Skeletal muscle satellite cell (primary cell): Measurements from ENCODE around the gene MEG3.

Source experiments
- H3K27me3 ChIP-seq: 2 replicates; pipeline ENCODE4 v1.7.0; 2013; ENCODE audit warnings: low read length; ENCODE audit not compliant: control insufficient read depth, insufficient read depth
- H3K36me3 ChIP-seq: 2 replicates; pipeline ENCODE4 v1.7.0; 2013; ENCODE audit warnings: mild to moderate bottlenecking, control low read depth, low read length; ENCODE audit not compliant: insufficient read depth
- H3K4me1 ChIP-seq: 2 replicates; pipeline ENCODE4 v1.7.0; 2013; ENCODE audit warnings: low read length; ENCODE audit not compliant: control insufficient read depth, insufficient read depth
- H3K4me2 ChIP-seq: 2 replicates; pipeline ENCODE4 v1.7.0; 2013; ENCODE audit warnings: mild to moderate bottlenecking, low read length
- H3K4me3 ChIP-seq: 2 replicates; pipeline ENCODE4 v1.7.0; 2013; ENCODE audit warnings: low read length
- H3K9ac ChIP-seq: 2 replicates; pipeline ENCODE4 v1.7.0; 2013; ENCODE audit warnings: mild to moderate bottlenecking, low read depth, low read length, moderate library complexity
- H3K9me3 ChIP-seq: replicated peaks from 2 replicates; pipeline ENCODE4 v1.7.0; 2013; ENCODE audit warnings: mild to moderate bottlenecking, control low read depth, low read length

MEG3 gene

DNA sequence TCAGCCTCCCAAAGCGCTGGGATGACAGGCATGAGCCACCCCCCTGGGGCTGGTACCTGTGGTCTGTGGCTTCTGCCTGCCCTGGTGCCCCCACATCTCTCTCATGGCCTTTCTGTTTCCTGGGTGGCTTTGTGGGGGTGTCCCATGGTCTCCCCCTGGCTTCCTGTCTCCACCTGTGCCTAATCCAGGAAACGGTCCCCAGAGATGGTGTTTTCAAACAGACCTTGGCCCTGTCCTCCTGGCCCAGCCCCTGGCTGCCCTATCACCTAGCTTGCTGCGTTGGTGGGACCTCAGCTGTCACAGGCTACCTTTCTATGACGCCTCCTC, 18.1 kb downstream of the MEG3 start:
- H3K36me3 ChIP-seq, result peaks cover 56% of the 10 kb centered on the region
- H3K27me3 ChIP-seq, result no peaks in the 10 kb centered on the region
- H3K4me2 ChIP-seq, result no peak overlapping the region
- no peak overlapping the region for H3K4me3 ChIP-seq
- H3K4me1 ChIP-seq, result peaks cover 36% of the 10 kb centered on the region
- no peak overlapping the region for H3K9ac ChIP-seq
- no peaks in the 10 kb centered on the region for H3K9me3 ChIP-seq

DNA sequence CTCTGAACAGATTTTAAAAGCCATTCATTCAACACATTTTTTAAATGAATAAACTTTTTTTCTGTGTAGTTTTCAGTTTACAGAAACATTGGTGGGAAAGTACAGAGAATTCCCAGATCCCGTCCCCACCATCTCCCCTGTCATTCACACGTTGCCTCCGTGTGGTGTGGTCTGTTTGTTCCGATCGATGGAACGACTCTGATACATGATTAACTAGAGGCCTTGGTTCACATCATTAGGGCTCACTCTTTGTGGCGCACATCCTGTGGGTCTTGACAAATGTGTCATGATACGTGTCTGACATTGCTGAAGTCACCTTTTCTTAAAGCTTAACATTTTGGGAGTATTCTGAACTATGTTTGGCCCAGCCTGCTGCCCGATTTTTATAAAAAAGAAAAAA, 18.5 kb downstream of the MEG3 start:
- no peak overlapping the region for H3K4me3 ChIP-seq
- no peaks in the 10 kb centered on the region for H3K9me3 ChIP-seq
- peaks cover 53% of the 10 kb centered on the region for H3K36me3 ChIP-seq
- H3K4me1 ChIP-seq, result peaks cover 40% of the 10 kb centered on the region
- H3K27me3 ChIP-seq, result no peaks in the 10 kb centered on the region
- H3K9ac ChIP-seq, result no peak overlapping the region
- no peak overlapping the region for H3K4me2 ChIP-seq

GRCh38 chr14:100844846-100845245, 18.9 kb downstream of the MEG3 start:
- H3K4me1 ChIP-seq, result peaks cover 40% of the 10 kb centered on the region
- no peak overlapping the region for H3K4me3 ChIP-seq

DNA sequence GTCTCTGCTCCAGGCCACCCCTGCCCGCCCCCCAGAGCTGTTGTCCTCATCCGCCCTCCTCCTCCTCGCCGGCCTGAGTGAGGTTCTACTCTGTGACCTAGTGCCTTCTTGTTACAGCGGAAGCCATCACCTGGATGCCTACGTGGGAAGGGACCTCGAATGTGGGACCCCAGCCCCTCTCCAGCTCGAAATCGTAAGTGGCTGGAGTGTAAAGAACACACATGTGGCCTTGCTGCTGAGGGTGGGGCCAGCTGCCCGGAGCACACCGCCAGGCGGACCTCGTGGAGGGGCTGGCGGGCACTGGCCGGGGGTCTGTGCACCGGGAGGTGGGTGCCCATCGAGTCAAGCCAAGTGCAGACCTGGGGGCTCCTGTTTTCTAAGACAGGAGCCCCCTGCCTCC, 19.4 kb downstream of the MEG3 start:
- H3K4me3 ChIP-seq, result no peak overlapping the region
- H3K9me3 ChIP-seq, result no peaks in the 10 kb centered on the region
- H3K9ac ChIP-seq, result no peak overlapping the region
- H3K27me3 ChIP-seq, result no peaks in the 10 kb centered on the region
- H3K4me2 ChIP-seq, result no peak overlapping the region
- H3K36me3 ChIP-seq, result peaks cover 45% of the 10 kb centered on the region
- H3K4me1 ChIP-seq, result peaks cover 40% of the 10 kb centered on the region

More at GRCh38 chr14:100844846-100845245, 18.9 kb downstream of the MEG3 start:
- Histone ChIP-seq H3K36me3 (peaks cover 48% of the 10 kb centered on the region), H3K9me3 (no peaks in the 10 kb centered on the region), H3K4me2 (no peak overlapping the region), H3K27me3 (no peaks in the 10 kb centered on the region), H3K9ac (no peak overlapping the region)

DNA sequence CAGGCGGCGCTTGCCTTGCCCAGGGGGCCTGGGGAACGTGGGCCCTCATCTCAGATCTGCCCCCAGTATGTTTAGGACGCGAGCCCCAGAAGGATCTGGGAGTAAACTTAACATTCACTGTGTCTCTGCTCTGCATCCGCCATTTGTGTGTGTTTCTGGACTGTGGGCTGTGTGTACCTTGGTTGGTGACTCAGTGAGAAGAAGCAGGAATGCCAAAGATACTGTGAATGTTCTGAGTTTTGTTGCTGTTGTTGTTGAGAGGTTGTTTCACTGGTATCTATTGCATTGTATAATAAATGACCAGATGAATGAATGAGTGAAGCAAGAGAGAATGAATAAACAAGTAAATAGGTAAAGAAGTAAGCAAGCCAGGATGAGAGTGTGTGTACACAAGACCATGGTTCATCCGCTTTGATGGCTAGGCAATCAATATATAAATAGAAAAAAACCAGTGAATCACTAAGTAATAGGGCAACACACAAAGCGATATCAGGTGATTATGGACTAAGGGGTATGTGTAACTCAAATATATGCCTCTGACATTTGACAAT, 20.5 kb downstream of the MEG3 start:
- Histone ChIP-seq H3K36me3 (peaks cover 44% of the 10 kb centered on the region), H3K4me2 (no peak overlapping the region), H3K9ac (no peak overlapping the region), H3K9me3 (no peaks in the 10 kb centered on the region), H3K4me3 (no peak overlapping the region), H3K4me1 (peaks cover 40% of the 10 kb centered on the region), H3K27me3 (no peaks in the 10 kb centered on the region)

DNA sequence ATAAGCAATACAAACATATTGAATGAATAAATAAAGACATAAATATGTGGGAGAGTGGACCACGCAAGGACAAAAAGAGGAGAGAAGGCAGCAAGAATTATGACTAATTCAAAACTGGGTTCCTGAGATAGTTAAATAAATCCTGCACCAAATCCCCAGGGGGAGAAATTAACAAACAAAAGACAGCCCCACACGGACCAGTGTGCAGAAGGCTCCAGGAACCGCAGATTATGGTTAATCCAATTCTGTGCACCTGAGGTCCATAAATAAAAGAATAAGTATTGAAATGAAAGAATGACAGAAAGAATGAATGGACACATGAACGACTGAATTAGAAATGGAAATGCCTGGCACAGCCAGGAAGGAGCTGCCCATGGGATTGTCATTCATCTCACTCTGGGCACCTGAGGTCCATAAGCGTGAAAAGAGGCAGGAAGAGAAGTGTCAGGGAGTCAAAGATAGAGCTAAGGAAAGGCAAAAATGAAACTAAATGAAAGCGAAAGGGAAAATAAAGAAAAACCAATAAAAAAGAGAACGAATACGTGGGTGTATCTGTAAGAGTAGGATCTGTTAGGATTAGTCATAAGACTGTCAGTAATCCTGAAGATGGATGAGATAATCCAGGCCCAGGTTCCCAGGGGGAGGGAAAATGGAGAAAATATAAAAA, 23.3 kb downstream of the MEG3 start:
- H3K4me2 ChIP-seq, result peak overlapping the region; percentile 55
- H3K9ac ChIP-seq, result no peak overlapping the region
- peaks cover 43% of the 10 kb centered on the region for H3K36me3 ChIP-seq
- no peaks in the 10 kb centered on the region for H3K9me3 ChIP-seq
- peaks cover 18% of the 10 kb centered on the region for H3K4me1 ChIP-seq
- H3K27me3 ChIP-seq, result no peaks in the 10 kb centered on the region
- H3K4me3 ChIP-seq, result no peak overlapping the region

DNA sequence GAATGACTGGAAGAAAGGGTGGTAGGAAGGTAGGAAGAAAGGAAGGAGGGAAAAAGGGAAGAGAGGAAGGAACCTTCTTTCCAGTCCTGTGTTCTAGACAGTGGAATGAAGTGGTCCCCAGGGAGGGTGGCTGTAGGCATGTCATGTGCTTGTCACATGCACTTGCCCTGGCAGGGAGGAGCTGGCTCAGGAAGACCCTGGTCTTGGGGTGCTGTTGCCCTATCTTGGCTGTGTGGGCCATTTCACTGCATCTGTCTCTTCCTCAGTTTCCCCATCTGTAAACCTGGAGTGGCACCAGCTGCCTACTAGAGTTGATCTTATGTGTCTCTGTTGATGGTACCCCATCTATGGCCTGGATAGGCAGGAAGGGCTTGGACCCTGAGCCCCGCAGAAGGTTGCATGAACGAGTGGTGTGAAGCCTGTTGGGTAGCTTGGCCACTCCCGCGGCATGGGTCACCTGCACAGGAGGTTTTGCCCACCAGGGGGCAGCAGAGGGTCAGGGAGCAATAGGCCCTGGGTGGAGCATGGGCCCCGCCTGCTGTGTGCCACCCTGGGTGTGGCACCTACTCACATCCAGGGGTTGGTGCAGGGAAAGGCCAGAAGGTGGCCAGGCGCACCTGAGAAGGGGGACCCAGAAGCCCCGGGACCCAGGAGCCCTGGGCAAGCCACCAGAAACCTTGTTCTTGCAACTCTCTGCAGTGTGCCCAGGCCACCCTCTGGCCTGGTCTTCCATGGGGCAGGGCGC, 25.1 kb downstream of the MEG3 start:
- Histone ChIP-seq H3K4me1 (peaks cover 15% of the 10 kb centered on the region), H3K9ac (no peak overlapping the region), H3K9me3 (no peaks in the 10 kb centered on the region), H3K4me2 (no peak overlapping the region), H3K27me3 (no peaks in the 10 kb centered on the region), H3K36me3 (peaks cover 46% of the 10 kb centered on the region), H3K4me3 (no peak overlapping the region)

DNA sequence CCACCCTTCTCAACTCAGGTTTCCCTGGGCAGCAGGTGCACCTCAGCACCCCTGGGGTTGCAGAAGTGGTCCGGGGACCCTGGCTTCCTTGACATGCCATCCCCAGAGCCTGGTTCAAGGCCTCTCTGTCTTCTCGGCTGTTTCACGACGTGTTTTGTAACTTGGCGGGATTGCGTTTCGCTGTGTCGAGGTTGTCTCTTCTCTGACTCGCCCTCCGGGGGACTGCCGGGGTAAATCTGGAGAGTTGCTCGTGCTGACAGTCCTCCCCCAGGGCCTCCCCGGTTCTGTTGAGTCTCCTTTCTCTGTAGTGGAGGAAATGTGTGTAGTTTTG, 25.6 kb downstream of the MEG3 start:
- no peak overlapping the region for H3K4me3 ChIP-seq
- peaks cover 13% of the 10 kb centered on the region for H3K4me1 ChIP-seq
- no peak overlapping the region for H3K9ac ChIP-seq
- no peaks in the 10 kb centered on the region for H3K27me3 ChIP-seq
- no peaks in the 10 kb centered on the region for H3K9me3 ChIP-seq
- no peak overlapping the region for H3K4me2 ChIP-seq
- peaks cover 41% of the 10 kb centered on the region for H3K36me3 ChIP-seq

DNA sequence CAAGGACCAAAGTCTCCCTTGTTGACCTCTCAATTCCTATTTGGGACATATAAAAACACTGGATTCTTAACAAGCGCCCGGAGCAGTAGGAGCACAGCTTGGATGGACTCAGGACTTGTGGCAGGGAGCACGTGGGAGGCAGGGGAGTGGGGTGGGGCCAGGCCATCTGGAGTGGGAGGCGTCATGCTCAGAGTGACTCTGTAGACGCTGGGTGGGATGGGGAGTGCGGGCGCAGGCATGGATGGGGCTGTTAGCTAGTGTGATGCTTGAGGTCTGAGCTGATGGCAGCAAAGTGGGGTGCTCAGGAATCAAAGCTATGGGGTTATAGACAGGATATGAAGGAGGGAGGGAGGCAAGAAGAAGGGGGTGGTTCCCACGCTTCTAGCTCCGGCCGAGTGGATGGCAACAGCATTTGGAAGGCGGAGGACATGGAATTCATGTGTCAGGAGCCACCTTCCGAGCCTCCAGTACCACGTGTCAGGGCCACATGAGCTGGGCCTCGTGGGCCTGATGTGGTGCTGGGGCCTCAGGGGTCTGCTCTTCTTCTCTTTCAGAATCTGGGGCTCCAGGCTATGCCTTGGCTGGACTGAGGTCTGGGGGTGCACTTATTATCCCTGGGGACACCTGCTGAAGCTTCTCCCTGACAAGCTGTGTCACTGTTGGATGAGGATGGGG, 26.2 kb downstream of the MEG3 start:
- H3K27me3 ChIP-seq, result no peaks in the 10 kb centered on the region
- peaks cover 13% of the 10 kb centered on the region for H3K4me1 ChIP-seq
- H3K9me3 ChIP-seq, result no peaks in the 10 kb centered on the region
- no peak overlapping the region for H3K4me3 ChIP-seq
- peaks cover 44% of the 10 kb centered on the region for H3K36me3 ChIP-seq
- H3K4me2 ChIP-seq, result no peak overlapping the region
- no peak overlapping the region for H3K9ac ChIP-seq

DNA sequence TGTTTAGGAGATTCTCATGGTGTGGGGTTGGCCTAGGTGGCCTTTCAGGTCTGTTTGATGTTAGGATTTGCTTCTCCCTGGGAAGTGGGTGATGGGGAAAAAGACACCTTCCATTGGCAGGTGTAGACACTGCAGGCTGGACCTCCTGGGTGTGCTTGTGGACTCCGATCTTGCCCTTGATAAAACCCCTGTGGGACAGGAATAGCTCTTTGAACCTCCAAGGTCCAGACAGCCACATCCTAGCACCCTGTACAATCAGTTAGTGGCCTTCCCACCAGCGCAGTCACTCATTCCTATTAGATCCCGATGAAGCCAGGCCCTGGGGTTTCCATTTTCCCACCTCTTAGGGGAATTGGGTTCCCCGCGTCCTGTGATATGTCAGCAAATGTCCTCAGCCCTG, 28.5 kb downstream of the MEG3 start:
- no peak overlapping the region for H3K4me3 ChIP-seq
- H3K4me2 ChIP-seq, result no peak overlapping the region
- H3K4me1 ChIP-seq, result no peaks in the 10 kb centered on the region
- no peaks in the 10 kb centered on the region for H3K9me3 ChIP-seq
- no peaks in the 10 kb centered on the region for H3K27me3 ChIP-seq
- H3K36me3 ChIP-seq, result peaks cover 38% of the 10 kb centered on the region
- H3K9ac ChIP-seq, result no peak overlapping the region

GRCh38 chr14:100855256-100855930, 29.5 kb downstream of the MEG3 start:
- H3K4me2 ChIP-seq, result no peak overlapping the region
- no peak overlapping the region for H3K4me3 ChIP-seq
- peaks cover 38% of the 10 kb centered on the region for H3K36me3 ChIP-seq
- H3K9me3 ChIP-seq, result no peaks in the 10 kb centered on the region
- no peaks in the 10 kb centered on the region for H3K27me3 ChIP-seq
- H3K4me1 ChIP-seq, result no peaks in the 10 kb centered on the region
- no peak overlapping the region for H3K9ac ChIP-seq
